Activated T-cell treated with anti-CD3 and anti-CD28 coated beads, Interleukin-2, amount 50 U/mL, for 48 hours (primary cell): ENCODE results near the gene SLC4A3.

Source experiments
- DNase-seq, 2 experiments: peaks; one replicate each; pipeline ENCODE4 v3.0.0-alpha.2; 2020

The SLC4A3 gene

GRCh38 chr2:219614076-219614860, 13.2 kb upstream of the SLC4A3 start:
- no peak for DNase-seq

GRCh38 chr2:219615036-219615435, 12.4 kb upstream of the SLC4A3 start:
- no peak for DNase-seq

- no peak for DNase-seq
Observed at GRCh38 chr2:219615894-219616293, 11.5 kb upstream of the SLC4A3 start.

- DNase-seq = no peak
Observed at GRCh38 chr2:219616550-219616949, 10.9 kb upstream of the SLC4A3 start.

GRCh38 chr2:219618733-219619122, 8.7 kb upstream of the SLC4A3 start:
- no peak for DNase-seq

- no peak for DNase-seq
Observed at GRCh38 chr2:219619235-219619634, 8.2 kb upstream of the SLC4A3 start.

- DNase-seq = no peak
Observed at GRCh38 chr2:219620546-219620945, 6.9 kb upstream of the SLC4A3 start.

GRCh38 chr2:219621935-219622334, 5.5 kb upstream of the SLC4A3 start:
- no peak for DNase-seq

GRCh38 chr2:219622472-219622871, 5.0 kb upstream of the SLC4A3 start:
- DNase-seq = no peak

- DNase-seq = no peak
Observed at GRCh38 chr2:219624565-219624964, 2.9 kb upstream of the SLC4A3 start.

GRCh38 chr2:219625179-219625578, 2.3 kb upstream of the SLC4A3 start:
- DNase-seq = no peak

- no peak for DNase-seq
Observed at GRCh38 chr2:219626540-219626939, 890 bp upstream of the SLC4A3 start.

- no peak for DNase-seq
Observed at GRCh38 chr2:219628235-219628985, 980 bp downstream of the SLC4A3 start.

GRCh38 chr2:219628986-219629901, 1.8 kb downstream of the SLC4A3 start:
- no peak for DNase-seq

GRCh38 chr2:219629976-219630695, 2.7 kb downstream of the SLC4A3 start:
- no peak for DNase-seq

- no peak for DNase-seq
Observed at GRCh38 chr2:219630770-219631405, 3.5 kb downstream of the SLC4A3 start.

GRCh38 chr2:219631406-219631891, 4.0 kb downstream of the SLC4A3 start:
- DNase-seq = peak in 1 of 2 experiments; percentile 11

- DNase-seq = peak in 1 of 2 experiments; percentile 9
Observed at GRCh38 chr2:219631904-219632759, 4.7 kb downstream of the SLC4A3 start.

- DNase-seq = no peak
Observed at GRCh38 chr2:219632760-219633105, 5.3 kb downstream of the SLC4A3 start.

- no peak for DNase-seq
Observed at GRCh38 chr2:219633276-219634065, 6.0 kb downstream of the SLC4A3 start.
